ENCODE data around the gene PIK3C3.

- TF ChIP-seq, protein P1, sequence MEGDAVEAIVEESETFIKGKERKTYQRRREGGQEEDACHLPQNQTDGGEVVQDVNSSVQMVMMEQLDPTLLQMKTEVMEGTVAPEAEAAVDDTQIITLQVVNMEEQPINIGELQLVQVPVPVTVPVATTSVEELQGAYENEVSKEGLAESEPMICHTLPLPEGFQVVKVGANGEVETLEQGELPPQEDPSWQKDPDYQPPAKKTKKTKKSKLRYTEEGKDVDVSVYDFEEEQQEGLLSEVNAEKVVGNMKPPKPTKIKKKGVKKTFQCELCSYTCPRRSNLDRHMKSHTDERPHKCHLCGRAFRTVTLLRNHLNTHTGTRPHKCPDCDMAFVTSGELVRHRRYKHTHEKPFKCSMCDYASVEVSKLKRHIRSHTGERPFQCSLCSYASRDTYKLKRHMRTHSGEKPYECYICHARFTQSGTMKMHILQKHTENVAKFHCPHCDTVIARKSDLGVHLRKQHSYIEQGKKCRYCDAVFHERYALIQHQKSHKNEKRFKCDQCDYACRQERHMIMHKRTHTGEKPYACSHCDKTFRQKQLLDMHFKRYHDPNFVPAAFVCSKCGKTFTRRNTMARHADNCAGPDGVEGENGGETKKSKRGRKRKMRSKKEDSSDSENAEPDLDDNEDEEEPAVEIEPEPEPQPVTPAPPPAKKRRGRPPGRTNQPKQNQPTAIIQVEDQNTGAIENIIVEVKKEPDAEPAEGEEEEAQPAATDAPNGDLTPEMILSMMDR (IDR thresholded peaks at IDR 0.05), result no peak
- no peak for TF ChIP-seq POLR2A (IDR thresholded peaks at IDR 0.05)
Measured at GRCh38 chr18:41975284-41975683, 20.2 kb downstream of the PIK3C3 start.
